NCI-H345 treated with DMSO at 0.1 percent for 48 hours (cell line): ENCODE measurements around the gene LY9.
"Not testable (repeated sequence)": the region's sequence is repeated elsewhere in the genome, so short reads cannot be mapped to it uniquely, and the experiment has no call there.

Source experiments
- DNase-seq: peaks from one replicate; lab custom pipeline; 2025; ENCODE audit not compliant: unreplicated experiment; lab: John Stamatoyannopoulos, UW

LY9 gene

DNA sequence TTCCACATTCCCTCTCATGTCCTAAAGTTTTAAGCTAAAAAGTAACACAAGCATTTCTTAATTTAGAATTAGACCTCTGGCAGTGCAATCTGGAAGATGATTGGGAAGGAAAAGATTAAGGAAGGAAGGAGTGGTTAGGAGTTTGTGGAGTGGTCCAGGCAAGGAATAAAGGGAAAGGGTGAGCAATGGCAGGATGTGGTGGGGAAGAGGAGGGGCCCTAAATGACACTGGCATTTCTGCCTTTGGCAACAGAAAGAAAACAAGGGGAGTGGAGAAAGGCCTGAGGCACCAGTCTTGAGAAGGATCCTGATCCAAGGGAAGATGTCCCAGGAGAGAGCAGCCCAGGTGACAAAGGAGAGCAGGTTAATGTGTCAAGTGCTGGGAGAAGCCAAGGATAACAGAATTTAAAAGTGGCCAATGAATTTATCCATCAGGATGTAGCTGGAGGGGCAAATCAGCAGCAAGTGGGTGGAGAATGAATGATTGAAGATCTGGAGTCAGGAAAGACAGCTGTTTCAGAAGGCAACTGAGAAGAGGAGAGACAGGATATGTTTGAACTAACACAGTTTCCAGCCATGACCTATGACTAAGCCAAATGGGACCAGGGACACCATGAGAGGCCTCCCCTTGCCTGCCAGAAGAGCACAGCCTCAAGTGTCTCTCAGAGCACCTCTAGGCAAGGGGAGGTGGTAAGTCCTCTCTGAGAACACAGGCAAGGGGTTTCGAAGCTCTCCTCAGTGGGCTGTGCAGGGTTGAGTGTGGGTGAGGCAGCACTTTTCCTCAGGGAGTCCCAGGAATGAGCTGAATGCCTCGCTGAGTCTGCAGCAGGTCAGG, 20.9 kb upstream of the LY9 start:
- no peak for DNase-seq

DNA sequence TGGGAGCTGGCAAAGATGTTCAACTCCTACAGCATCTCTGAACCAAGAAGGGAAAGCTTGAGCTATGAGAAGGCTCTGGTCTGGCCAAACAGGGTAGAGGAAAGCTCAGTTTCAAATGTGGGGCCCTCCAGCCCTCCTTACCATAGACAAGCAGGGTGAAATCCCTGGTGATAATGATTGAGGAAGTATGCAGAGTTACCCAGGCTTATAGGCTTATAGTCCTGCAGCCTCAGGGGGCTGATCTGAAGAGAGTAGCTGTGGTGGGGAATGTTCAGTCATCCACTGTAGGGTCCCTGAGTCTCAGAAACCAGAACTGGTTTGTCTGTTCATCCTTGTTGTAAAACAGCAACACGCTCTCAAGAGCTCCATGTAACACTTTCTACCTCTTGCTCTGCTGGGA, 19.8 kb upstream of the LY9 start:
- DNase-seq: no peak

DNA sequence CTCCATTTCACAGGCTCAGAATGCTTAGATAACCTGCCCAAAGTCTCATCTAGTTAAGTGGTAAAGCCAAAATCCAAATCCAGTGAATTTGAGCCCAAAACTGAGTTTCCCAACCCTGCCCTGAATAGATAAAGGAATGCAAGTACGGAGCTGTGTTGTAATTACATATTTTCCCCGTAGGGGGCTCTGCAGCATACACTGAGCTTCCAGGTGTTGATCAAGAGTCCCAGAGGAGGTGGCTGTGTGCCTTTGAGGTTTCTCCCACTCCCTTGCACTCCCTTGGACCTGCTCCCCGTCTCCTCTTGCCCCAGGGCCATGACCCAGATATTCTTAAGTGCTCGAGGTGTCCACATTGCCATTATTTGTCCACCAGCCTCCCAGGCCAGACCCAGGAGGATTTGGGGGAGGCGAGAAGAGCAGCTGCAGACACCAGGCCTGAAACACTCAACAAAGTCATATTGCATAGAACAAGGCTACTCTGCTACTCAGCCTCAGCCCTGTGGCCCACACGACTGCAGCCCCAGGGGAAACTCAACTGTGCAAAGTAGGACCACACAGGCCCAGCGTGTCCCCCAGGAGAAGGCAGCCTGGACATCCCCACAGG, 18.4 kb upstream of the LY9 start:
- no peak for DNase-seq

DNA sequence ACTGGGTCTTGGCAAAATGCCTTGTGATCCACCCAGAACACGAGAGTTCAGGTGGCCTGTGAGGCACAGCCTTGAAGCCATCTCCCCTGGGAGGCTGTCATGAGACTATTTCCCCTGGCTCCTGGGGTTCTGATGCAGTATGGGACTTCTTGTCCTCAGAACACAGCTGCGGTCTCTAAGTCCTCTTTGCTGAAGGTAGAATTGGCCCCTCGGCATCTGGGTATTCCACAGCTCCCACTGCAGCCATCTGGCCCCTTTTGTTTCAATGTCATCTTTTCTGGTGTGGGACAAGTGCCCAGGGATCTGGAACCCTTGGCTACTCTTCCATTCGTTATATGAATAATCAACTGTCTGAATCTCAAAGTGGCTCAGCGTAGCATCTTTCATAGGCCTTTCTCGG, 17.0 kb upstream of the LY9 start:
- DNase-seq: no peak

DNA sequence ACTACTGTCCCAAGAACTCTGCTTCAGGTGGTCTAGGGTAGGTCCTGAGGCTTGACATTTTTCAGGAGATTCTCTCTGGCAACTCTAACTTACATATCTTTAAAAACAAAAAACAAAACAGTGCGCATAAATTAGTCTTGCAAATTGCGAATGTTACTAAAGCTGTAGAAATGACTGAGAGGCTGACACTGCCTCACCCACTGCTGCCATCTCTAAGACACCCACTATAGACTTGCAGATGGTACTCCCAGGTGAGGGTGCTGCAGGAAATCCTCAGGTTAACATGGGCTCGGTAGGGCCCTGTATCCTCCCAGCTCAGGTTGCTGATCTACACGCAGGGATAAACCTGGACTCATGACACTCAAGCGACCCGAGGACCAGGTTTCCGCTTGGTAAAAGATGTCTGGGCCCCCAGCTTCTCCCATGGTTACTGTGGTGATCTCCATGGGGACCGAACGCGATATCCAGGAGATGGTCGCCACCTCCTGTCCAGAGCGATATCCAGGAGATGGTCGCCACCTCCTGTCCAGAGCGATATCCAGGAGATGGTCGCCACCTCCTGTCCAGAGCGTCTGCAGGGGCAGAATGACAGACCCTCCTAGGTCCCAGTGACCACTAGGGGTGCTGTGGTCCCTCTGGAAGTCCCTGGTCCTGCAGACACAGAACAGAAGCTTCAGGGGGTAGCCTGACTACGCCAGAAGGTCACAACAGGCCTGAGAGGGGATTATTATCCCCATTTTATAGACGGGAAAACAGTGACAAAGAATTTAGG, 16.2 kb upstream of the LY9 start:
- DNase-seq: no peak

DNA sequence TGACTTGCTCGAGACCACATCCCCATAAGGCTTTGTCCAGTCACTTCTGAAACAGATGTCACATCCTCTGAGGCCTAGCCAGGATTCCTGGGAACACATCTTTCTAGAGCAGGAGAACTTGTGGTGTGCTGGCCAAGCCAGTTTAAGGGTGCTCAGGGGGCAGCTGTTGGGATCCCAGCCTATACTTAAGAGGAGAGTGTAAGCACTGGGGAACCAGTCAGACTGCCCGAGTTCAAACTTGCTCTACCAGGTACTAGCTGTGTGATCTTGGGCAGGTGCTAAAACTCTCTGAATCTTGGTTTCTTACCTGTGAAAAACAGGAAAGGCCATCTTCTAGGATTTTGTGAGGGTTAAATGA, 15.6 kb upstream of the LY9 start:
- DNase-seq: no peak

DNA sequence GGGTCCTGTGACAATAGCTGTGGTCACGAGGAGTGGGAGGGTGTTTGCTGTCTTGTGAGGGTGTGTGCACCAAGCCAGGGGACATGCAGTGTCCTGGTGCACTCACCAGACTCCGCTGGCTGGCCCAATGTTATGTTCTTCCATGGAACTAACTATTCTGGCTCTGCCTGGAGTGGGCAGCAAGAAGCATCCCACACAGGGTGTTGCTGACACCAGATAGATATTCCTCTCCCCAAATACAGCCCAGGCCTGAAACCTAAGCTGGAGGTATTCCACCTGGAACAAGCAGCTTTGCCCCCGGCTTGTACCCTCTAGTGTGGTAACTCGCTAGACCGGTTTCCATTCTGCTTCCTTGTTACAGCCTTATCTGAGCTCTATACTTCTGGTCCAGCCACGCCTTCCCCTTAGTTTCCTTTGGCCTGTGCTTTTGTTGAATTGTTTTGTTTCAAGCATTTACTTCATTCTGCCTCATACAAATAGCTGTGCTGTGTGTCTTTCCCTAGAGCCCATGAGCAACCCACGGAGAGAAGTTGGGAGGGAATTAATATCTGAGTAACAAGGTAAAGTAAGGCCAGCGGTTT, 14.7 kb upstream of the LY9 start:
- DNase-seq: no peak

DNA sequence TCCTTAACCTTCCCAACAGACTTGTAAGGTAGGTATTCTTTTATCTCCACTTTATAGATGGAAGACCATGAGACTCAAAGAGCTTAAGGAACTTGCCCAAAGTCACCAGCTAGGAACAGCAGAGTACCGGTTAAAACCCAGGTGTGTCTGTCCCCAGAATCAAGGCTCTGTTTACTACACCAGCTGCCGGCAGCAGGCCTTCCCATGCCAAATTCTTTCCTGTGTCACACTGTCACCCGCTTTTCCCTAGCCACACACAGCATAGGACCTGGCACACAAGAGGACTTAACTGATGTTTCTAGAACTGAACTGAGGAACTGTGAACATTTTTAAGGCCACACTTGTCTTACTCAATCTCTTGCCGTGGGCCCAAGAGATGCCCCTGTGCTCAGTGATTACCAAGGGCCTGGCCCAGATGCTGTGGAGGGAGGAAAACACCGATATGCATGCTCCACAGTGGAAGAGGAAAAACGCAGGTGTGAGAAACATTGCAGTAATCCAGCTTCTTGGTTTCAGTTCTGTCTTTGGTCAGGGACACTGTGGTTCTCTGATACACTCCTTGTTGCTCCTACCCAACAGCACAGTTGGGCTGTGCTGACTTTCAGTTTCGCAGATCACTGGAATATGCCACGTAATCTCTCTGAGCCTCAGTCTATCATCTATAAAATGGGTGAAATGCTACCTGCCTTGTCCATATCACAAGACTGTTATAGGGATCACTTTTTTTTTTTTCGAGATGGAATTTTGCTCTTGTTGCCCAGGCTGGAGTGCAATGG, 13.9 kb upstream of the LY9 start:
- DNase-seq: no peak

DNA sequence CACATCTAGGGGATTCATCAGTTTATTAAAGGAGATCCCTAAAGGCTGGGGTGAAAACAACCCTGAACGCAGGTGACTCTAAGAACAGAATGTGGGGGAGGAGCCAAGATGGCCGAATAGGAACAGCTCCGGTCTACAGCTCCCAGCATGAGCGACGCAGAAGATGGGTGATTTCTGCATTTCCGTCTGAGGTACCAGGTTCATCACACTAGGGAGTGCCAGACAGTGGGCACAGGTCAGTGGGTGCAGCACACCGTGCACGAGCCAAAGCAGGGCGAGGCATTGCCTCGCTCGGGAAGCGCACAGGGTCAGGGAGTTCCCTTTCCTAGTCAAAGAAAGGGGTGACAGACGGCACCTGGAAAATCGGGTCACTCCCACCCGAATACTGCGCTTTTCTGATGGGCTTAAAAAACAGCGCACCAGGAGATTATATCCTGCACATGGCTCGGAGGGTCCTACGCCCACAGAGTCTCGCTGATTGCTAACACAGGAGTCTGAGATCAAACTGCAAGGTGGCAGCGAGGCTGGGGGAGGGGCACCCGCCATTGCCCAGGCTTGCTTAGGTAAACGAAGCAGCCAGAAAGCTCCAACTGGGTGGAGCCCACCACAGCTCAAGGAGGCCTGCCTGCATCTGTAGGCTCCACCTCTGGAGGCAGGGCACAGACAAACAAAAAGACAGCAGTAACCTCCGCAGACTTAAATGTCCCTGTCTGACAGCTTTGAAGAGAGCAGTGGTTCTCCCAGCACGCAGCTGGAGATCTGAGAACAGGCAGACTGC, 12.8 kb upstream of the LY9 start:
- not testable (repeated sequence) for DNase-seq

DNA sequence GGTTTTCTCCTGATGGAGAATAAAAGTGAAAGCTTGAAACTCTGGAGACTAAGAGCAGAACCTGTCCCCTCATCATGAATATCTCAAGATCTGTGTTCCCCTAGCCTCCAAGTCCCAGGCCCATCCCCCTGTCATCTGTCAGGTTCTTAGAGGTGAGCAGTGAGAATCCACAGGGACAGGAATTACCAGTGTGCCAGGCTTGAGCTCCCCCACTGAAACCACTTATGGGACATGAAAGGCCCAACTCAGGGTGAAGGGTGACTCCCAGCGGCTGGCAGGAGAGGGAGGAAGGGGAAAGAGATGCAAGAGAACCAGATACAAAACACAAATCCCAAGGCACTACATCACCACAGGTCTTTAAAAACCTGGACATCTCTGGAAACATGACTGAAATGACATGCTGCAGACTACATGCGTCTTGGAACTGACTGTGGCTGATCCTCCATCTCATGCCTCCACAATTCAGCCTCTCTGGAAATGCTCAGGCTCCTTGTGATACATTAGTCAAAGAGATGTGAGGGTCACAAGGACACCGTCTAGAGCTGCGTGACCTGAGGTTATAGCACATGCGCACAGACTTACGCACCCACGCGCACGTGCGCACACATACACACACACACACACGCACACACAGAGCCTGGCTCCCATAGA, 6.8 kb upstream of the LY9 start:
- no peak for DNase-seq

DNA sequence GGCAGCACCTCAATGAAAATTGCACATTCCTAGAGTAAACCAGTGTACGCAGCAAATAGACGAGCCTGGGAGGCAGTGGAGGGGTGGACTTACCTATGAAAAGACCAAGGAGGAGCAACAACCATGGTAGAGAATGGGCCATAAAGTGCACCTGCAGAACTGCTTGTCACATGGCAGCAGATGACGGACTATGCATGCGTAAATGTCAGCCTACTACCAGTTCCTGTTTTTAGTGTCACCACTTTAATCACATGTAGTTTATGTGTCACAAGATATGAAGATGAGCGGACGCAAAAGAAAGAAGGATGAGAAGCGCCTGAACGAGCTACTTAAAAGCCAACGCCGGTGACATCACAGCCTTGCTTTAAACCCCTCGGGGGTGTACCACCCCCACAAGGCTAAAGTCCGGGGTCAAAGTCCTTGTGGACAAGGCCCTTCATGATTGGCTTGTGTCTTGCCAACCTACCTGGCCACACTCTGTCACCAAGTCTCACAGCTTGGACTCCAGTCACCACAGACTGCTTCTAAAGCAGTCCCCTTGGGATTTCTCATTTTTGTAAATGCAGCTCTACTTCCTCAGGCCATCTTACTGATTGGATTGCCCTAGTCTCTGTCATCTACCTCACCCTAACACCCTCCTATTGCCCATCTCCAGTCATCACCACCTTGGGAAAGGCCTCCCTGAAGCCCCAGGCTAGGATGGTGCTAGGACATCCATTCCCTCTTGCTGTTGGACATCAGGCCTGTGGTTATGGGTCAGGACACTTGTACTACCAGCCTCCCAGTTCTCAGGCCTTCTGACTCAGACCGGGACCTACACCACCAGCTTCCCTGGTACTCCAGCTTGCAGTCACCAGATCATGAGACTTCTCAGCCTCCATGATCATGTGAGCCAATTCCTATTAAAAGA, 6.0 kb upstream of the LY9 start:
- no peak for DNase-seq

DNA sequence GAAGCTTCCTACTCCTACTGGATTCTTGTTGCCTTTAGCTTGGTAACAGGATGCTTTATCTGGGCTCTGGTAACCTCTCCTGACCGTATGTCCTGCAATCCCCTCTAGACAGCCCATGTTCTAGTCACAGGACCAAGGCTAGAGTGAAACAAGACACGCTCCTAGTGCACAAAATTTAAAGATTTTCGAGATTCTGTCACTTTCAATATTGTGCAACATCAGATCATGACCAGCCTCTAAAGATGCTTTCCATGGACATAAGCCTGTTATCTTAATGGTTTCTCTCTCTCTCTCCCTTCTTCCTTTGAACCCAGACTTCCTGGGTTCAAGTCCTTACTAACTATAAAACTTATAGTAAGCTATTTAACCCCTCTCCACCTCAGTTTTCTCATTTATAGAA, 1.6 kb upstream of the LY9 start:
- DNase-seq: no peak

DNA sequence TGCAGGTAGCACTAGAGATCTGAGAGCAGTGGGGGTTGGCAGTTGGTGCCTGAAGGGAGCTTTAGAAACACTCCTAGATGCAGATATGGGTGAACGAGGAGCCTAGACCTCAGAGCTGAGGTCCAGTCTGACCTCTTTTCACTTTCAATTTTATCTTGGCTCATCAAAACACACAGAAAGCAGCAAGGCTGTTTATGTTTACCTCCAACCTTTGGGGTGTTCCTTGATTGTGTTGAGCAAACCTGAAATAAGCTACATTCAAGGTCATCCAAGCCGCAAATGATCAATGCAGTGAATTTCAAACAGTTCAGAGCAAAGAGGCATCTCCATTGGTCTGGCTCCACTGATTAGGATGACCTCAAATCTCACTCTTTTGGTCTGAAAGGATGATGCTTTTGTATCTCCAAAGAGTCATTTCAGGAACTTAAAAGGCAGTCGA, 1.3 kb downstream of the LY9 start:
- DNase-seq: no peak

DNA sequence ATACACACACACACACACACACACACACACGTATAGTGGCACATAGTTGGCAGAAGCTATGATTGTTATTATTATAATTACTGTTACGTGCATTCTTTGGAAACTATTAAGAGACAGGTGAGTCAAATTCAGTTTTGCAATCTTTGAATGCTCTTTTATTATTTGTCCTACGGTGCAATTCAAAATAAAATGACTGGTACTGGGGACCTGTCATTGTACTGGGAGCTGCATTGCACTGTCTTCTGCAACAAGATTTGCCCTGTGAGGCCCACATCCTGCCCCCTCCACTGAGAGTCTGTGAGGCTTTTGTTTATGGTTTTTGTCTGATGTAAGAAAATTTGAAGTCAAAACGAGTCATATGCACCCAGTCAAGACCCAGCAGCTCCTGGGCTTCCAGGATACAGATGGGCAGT, 1.9 kb downstream of the LY9 start:
- no peak for DNase-seq

DNA sequence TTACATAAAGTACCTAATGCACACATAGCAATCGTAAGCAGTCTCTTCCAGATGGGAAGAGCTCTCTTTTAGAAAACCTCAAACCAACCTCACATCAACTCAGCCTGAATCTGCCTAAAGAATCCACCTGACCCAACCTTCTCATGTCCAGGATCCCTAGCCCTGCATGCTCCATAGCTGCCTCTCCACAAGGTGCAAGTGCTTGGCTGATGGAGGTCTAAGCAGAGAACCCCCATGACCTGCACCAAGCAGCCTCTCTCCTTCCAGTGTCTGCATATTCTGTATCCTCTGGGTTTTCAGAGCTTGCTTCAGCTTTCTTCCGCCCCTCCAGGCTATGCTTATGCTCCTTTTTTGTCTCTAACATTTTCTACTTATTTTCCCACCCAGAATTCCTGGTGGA, 2.5 kb downstream of the LY9 start:
- no peak for DNase-seq

DNA sequence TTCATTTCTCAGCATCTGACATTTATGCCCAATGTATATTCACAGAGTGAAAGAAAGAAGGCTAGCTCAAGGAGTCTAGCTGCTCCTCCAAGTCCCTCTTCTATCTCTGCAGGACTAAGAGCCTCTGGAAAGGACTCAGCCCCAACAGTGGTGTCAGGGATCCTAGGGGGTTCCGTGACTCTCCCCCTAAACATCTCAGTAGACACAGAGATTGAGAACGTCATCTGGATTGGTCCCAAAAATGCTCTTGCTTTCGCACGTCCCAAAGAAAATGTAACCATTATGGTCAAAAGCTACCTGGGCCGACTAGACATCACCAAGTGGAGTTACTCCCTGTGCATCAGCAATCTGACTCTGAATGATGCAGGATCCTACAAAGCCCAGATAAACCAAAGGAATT, 3.7 kb downstream of the LY9 start:
- no peak for DNase-seq

DNA sequence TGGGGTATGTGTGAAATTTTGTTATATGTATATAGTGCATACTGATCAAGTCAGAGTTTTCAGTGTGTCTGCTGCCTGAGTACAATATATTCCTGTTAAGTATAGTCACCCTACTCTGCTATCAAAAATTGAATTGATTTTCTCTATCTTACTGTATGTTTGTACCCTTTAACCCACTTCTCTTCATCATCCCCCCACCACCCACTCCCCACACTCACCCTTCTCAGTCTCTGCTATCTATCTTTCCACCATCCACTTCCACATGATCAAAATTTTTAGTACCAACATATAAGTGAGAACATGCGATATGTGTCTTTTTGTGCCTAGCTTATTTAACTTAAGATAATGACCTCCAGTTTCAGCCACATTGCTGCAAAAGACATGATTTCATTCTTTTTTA, 4.2 kb downstream of the LY9 start:
- no peak for DNase-seq

DNA sequence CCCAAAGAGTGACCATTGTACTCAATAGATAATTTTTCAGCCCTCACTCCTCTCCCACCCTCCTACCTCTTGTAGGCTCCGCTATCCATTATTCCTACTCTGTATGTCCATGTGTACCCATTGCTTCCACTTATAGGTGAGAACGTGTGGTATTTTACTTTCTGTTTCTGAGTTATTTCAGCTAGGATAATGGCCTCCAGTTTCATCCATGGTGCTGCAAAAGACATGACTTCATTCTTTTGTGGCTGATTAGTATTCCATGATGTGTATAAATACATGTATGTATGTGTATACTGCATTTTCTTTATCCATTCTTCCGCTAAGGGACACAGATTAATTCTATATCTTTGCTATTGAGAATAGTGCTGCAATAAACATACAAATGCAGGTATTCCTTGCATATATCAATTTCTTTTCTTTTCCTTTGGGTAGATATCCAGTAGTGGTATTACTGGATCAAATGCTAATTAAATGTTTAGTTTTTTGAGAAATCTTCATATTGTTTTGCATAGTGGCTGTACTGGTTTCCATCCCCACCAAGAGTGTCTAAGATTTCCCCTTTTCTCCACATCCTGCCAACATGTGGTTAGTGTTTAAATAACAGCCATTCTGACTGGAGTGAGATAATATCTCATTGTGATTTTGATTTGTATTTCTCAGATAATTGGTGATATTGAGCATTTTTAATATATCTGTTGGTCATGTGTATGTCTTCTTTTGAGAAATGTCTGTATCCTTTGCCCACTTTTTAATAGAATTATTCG, 4.9 kb downstream of the LY9 start:
- no peak for DNase-seq
